Measurements from ENCODE around the gene SLC13A1. TPM values are rescaled to one million over a fixed set of nuclear protein-coding genes. Genes with fewer than 3 reads are reported as not detected.
"Not testable (repeated sequence)": the region's sequence is repeated elsewhere in the genome, so short reads cannot be mapped to it uniquely, and the experiment has no call there.

Gene SLC13A1
- not detected for total RNA-seq

DNA sequence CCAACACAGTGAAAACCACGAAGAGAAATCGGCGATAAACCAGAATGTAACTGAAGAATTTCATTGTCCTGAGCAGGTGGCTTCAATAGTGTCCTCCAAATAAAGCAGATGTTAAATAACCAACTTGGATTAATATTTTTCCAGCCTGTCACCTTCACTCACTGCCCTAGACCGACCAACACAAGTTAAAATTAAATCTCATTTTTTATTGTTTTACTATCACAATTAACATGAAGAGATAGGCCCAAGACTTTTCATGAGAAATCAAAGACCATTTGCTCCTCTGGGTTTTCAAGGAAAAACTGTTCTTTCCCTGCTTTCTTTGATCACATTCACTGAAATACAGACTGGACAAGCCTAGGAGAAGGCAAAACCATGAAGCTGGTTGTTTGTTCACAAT lies at the start of gene SLC13A1:
TSS of gene SLC13A1 (minus strand) at position 87 of the 400 bp plus-strand sequence. CDS start at position 64, 23 bp downstream.
- no peaks in the 10 kb centered on the region for H3K9me3 Mint-ChIP-seq
- no peak within 1 kb of the TSS for H3K27ac Mint-ChIP-seq
- no peaks in the 10 kb centered on the region for H3K4me1 Mint-ChIP-seq
- ATAC-seq (replicated peaks), result no peak
- no peaks in the 10 kb centered on the region for H3K36me3 Mint-ChIP-seq (ENCODE audit: low read depth)
- no peak within 1 kb of the TSS for H3K4me3 Mint-ChIP-seq
- no peaks in the 10 kb centered on the region for H3K27me3 Mint-ChIP-seq

DNA sequence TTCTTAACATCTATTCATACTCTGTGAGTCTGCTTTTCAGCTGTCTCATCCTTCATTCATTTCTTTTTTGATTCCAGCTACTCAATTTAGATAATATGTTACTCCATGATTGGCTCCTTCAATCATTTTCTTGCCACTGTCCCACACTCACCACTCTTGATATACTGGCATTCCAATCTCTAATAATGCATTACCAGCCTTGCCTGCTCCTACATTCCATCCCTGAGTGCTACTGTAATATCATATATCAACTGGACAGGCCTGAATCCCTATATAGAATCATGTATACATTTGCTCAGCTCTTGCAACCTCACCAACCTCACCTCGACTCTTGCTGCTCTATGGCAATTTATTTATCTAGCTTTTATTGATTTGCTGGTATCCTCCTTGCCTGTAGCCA lies 45.0 kb upstream of the SLC13A1 start:
- ATAC-seq (replicated peaks), result no peak
- H3K27ac Mint-ChIP-seq, result no peak overlapping the region
- H3K4me1 Mint-ChIP-seq, result no peaks in the 10 kb centered on the region
- H3K36me3 Mint-ChIP-seq (ENCODE audit: low read depth), result no peaks in the 10 kb centered on the region
- H3K9me3 Mint-ChIP-seq, result no peaks in the 10 kb centered on the region
- H3K4me3 Mint-ChIP-seq, result no peak overlapping the region
- no peaks in the 10 kb centered on the region for H3K27me3 Mint-ChIP-seq

DNA sequence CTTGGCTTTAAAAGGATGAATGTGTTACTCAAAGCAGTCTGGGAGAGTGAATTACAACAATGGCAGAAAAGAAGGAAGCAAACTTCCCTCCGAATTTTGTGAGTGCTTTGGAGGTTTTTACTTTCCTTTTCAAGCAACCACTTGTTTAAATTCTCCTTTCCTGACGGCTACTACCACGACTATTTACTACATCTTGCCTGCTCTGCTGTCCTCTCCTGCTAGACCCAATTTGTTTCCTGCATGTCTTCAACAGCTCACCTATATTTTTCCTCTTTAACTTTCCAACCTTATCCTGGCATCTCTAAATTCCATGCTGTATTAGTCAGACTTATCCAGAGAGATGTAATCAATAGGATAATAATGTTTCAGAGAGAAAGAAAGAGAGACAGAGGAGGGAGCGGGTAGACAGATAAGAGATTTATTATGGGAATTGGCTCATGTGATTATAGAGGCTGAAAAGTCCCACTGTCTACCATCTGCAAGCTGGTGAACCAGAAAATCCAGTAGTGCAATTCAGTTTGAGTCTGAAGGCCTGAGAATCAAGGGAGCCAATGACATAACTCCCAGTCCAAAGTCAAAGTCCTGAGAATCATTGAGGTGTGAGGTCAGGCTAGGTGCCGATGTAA lies 42.8 kb upstream of the SLC13A1 start:
- Mint-ChIP-seq H3K27ac (no peak overlapping the region), H3K36me3 (ENCODE audit: low read depth) (no peaks in the 10 kb centered on the region), H3K4me1 (no peaks in the 10 kb centered on the region), H3K9me3 (no peaks in the 10 kb centered on the region), H3K4me3 (no peak overlapping the region), H3K27me3 (no peaks in the 10 kb centered on the region)
- ATAC-seq (replicated peaks), result no peak

GRCh38 chr7:123241809-123242208 lies 42.0 kb upstream of the SLC13A1 start:
- no peaks in the 10 kb centered on the region for H3K9me3 Mint-ChIP-seq
- no peaks in the 10 kb centered on the region for H3K27me3 Mint-ChIP-seq
- H3K36me3 Mint-ChIP-seq (ENCODE audit: low read depth), result no peaks in the 10 kb centered on the region
- ATAC-seq (replicated peaks), result no peak
- no peak overlapping the region for H3K4me3 Mint-ChIP-seq
- no peak overlapping the region for H3K27ac Mint-ChIP-seq
- H3K4me1 Mint-ChIP-seq, result no peaks in the 10 kb centered on the region

GRCh38 chr7:123231021-123232000 lies 31.5 kb upstream of the SLC13A1 start:
- H3K9me3 Mint-ChIP-seq, result no peaks in the 10 kb centered on the region

GRCh38 chr7:123230603-123231002 lies 30.8 kb upstream of the SLC13A1 start:
- Mint-ChIP-seq H3K36me3 (ENCODE audit: low read depth) (no peaks in the 10 kb centered on the region), H3K9me3 (peaks cover 2% of the 10 kb centered on the region), H3K27ac (no peak overlapping the region), H3K4me3 (no peak overlapping the region), H3K27me3 (no peaks in the 10 kb centered on the region), H3K4me1 (no peaks in the 10 kb centered on the region)
- no peak for ATAC-seq (replicated peaks)

More at GRCh38 chr7:123231021-123232000, 31.5 kb upstream of the SLC13A1 start:
- Mint-ChIP-seq H3K27ac (no peak overlapping the region), H3K4me3 (no peak overlapping the region), H3K27me3 (no peaks in the 10 kb centered on the region), H3K36me3 (ENCODE audit: low read depth) (no peaks in the 10 kb centered on the region), H3K4me1 (no peaks in the 10 kb centered on the region)
- ATAC-seq (replicated peaks), result no peak

DNA sequence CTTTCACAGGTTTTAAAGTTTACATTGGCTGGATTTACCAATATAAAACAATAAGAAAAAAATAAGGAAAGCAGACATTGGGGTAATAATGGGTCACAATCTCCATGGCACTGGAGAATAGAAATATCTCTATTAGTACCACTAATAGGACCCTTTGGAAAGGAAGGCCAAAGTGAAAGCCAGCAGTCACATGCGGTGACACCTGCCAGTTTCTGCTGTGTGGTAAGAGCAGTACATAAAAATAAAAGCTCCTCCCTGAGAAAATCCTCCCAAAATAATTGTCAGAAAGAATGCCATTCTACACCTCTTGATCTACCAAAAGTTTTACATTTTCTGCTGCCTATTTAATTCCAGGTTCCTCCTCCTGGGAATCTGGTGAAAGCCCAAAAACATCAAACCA lies 30.4 kb upstream of the SLC13A1 start:
- H3K4me1 Mint-ChIP-seq, result no peaks in the 10 kb centered on the region
- H3K4me3 Mint-ChIP-seq, result no peak overlapping the region
- H3K27me3 Mint-ChIP-seq, result no peaks in the 10 kb centered on the region
- no peak for ATAC-seq (replicated peaks)
- no peaks in the 10 kb centered on the region for H3K36me3 Mint-ChIP-seq (ENCODE audit: low read depth)
- H3K9me3 Mint-ChIP-seq, result peaks cover 6% of the 10 kb centered on the region
- no peak overlapping the region for H3K27ac Mint-ChIP-seq

DNA sequence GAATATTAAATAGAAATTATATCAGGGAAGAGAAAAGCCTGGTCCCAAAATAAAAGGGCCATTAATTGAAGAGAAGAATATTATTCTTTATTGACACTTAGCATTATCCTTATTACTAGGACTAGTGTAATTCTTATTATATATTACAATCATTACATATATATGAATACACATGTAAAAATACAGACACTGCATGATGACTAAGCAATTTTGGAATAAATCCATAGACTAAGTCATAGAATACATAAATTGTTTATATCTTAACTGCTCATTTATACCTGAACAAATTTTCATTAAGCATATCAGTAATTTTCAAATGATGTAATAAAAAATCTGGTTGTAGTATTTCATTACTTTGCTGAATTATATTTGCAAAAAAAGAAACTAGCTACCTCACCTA lies 29.7 kb upstream of the SLC13A1 start:
- no peaks in the 10 kb centered on the region for H3K4me1 Mint-ChIP-seq
- H3K27ac Mint-ChIP-seq, result no peak overlapping the region
- peaks cover 8% of the 10 kb centered on the region for H3K9me3 Mint-ChIP-seq
- no peak for ATAC-seq (replicated peaks)
- H3K36me3 Mint-ChIP-seq (ENCODE audit: low read depth), result no peaks in the 10 kb centered on the region
- no peaks in the 10 kb centered on the region for H3K27me3 Mint-ChIP-seq
- no peak overlapping the region for H3K4me3 Mint-ChIP-seq

- ATAC-seq (replicated peaks); H3K4me1 Mint-ChIP-seq; H3K27me3 Mint-ChIP-seq; H3K36me3 Mint-ChIP-seq (ENCODE audit: low read depth); H3K4me3 Mint-ChIP-seq; H3K27ac Mint-ChIP-seq: not testable (repeated sequence)
- H3K9me3 Mint-ChIP-seq, result peaks cover 13% of the 10 kb centered on the region
These were observed 27.9 kb upstream of the SLC13A1 start for GRCh38 chr7:123227666-123228065.

DNA sequence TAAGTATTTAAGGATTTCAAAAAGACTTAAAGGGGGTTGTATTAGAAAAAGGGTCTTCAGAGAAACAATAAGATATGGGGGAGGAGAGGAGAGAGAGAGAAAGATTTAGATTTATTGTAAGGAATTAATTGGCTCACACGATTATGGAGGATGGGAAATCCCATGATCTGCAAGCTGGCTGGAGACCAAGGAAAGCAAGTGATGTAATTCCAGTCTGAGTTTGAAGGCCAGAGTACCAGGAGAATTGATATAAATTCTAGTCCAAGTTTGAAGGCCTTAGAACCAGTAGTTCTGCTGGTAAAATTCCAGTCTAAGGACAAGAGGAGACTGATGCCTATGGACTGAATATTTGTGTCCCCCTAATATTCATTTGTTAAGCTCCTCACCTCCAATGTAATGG lies 20.6 kb upstream of the SLC13A1 start:
- H3K4me3 Mint-ChIP-seq, result no peak overlapping the region
- H3K27me3 Mint-ChIP-seq, result no peaks in the 10 kb centered on the region
- no peak overlapping the region for H3K27ac Mint-ChIP-seq
- H3K36me3 Mint-ChIP-seq (ENCODE audit: low read depth), result no peaks in the 10 kb centered on the region
- ATAC-seq (replicated peaks), result no peak
- peaks cover 18% of the 10 kb centered on the region for H3K9me3 Mint-ChIP-seq
- H3K4me1 Mint-ChIP-seq, result no peaks in the 10 kb centered on the region

DNA sequence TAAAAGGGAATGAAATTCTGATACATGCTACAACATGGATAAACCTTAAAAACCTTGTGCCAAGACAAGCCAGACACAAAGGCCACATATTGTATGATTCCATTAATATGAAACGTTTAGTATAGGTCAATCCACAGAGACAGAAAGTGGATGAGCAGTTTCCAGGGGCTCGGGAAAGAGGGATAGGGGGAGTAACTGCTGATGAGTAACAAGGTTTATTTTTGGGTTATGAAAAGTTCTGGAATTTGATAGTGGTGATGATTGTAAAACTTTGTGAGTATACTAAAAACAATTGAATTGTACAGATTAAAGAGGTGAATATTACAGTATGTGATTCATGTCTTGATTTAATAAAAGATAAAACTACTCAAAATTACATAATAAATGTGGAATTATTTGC lies 19.1 kb upstream of the SLC13A1 start:
- no peaks in the 10 kb centered on the region for H3K36me3 Mint-ChIP-seq (ENCODE audit: low read depth)
- H3K4me3 Mint-ChIP-seq, result no peak overlapping the region

DNA sequence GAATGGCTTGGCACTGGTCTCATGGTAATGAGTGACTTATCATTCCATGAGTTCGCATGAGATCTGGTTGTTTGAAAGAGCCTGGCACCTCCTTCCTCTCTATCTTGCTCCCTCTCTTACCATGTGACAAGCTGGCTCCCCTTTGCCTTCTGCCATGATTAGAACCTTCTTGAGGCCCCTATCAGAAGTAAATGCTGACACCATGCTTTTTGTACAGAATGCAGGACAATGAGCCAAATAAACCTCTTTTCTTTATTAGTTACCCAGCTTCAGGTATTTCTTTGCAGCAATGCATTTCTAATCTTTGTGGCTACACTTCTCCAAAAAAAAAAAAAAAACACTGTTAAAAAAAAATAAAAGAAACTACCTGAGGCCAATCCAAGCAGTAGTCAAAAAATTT lies 17.1 kb upstream of the SLC13A1 start:
- no peak for ATAC-seq (replicated peaks)
- peaks cover 7% of the 10 kb centered on the region for H3K9me3 Mint-ChIP-seq

More for the DNA sequence above, 19.1 kb upstream of the SLC13A1 start:
- peaks cover 19% of the 10 kb centered on the region for H3K9me3 Mint-ChIP-seq
- H3K27ac Mint-ChIP-seq, result no peak overlapping the region
- no peaks in the 10 kb centered on the region for H3K27me3 Mint-ChIP-seq
- no peaks in the 10 kb centered on the region for H3K4me1 Mint-ChIP-seq
- no peak for ATAC-seq (replicated peaks)

GRCh38 chr7:123215350-123215749 lies 15.6 kb upstream of the SLC13A1 start:
- no peaks in the 10 kb centered on the region for H3K27me3 Mint-ChIP-seq
- no peaks in the 10 kb centered on the region for H3K4me1 Mint-ChIP-seq
- no peak overlapping the region for H3K4me3 Mint-ChIP-seq
- ATAC-seq (replicated peaks), result no peak
- H3K27ac Mint-ChIP-seq, result no peak overlapping the region
- H3K9me3 Mint-ChIP-seq, result peaks cover 7% of the 10 kb centered on the region
- H3K36me3 Mint-ChIP-seq (ENCODE audit: low read depth), result no peaks in the 10 kb centered on the region

More for the DNA sequence above, 17.1 kb upstream of the SLC13A1 start:
- Mint-ChIP-seq H3K27ac (no peak overlapping the region), H3K36me3 (ENCODE audit: low read depth) (no peaks in the 10 kb centered on the region), H3K4me1 (no peaks in the 10 kb centered on the region), H3K4me3 (no peak overlapping the region), H3K27me3 (no peaks in the 10 kb centered on the region)

- Mint-ChIP-seq H3K4me1 (no peaks in the 10 kb centered on the region), H3K4me3 (no peak overlapping the region), H3K27ac (no peak overlapping the region), H3K36me3 (ENCODE audit: low read depth) (no peaks in the 10 kb centered on the region), H3K27me3 (no peaks in the 10 kb centered on the region), H3K9me3 (peaks cover 5% of the 10 kb centered on the region)
- ATAC-seq (replicated peaks), result no peak
These were observed 11.8 kb upstream of the SLC13A1 start for GRCh38 chr7:123211545-123211944.

- ATAC-seq (replicated peaks), result no peak
- H3K36me3 Mint-ChIP-seq (ENCODE audit: low read depth), result no peaks in the 10 kb centered on the region
- no peak overlapping the region for H3K27ac Mint-ChIP-seq
- H3K9me3 Mint-ChIP-seq, result peaks cover 4% of the 10 kb centered on the region
- no peaks in the 10 kb centered on the region for H3K27me3 Mint-ChIP-seq
- no peaks in the 10 kb centered on the region for H3K4me1 Mint-ChIP-seq
- H3K4me3 Mint-ChIP-seq, result no peak overlapping the region
These were observed 11.2 kb upstream of the SLC13A1 start for GRCh38 chr7:123210986-123211385.

Data from activated T-helper 17 cell treated with anti-CD3 and anti-CD28 coated beads, Interleukin-2, amount 50 U/mL, for 72 hours (primary cell).